B cell (primary cell): Measurements from ENCODE around the gene NODAL.

Experiments used
- EZH2 ChIP-seq: IDR thresholded peaks from 2 replicates; pipeline ENCODE4 v1.6.1; 2012; ENCODE audit warnings: borderline replicate concordance, low read depth, mild to moderate bottlenecking, moderate library complexity, low read length; ENCODE audit not compliant: insufficient read depth, poor library complexity, severe bottlenecking
- TF ChIP-seq, protein P1 (sequence below): fragments of 200-600 bp; IDR thresholded peaks from one replicate; pipeline ENCODE4 v1.8.0; 2022; ENCODE audit warnings: antibody characterized with exemption, mild to moderate bottlenecking

DNA sequence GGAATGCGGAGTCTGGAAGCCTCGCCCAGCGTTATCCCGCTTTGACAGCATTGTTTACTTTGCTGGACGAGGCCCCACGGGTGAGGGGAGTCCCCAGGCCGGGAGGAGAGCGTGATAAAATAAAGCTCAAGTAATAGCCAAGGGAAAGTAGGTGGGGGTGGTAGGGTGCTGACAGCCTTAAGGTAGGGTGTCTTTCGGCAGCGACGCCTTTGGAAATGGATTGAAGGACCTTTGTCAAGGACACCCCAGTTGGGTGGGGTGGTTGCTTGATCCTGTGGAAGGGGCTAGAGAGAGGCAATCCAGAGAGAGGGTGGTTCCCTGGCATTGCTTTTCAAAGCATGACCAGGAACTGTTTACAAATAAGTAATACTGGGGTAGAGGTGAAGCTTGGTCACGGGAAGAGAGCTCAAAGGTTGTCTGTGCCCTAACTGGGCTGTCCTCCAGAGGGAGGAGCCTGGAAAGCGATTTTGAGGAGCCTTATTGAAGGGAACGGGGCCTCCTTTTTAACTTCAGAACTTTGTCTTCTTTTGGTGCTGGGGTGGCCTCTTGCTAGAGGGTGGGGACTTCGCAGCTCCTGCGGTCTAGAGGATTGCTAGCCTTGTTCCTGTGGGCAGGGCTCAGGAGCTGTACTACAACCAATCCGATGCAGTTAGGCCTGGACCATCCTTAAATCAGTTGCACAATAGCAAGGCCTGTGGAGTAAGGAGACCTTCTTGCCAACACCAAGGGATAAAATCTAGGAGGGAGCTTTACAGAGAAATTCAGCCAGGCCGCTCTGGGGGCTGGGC lies 36.2 kb downstream of the NODAL start:
- TF ChIP-seq, protein P1, sequence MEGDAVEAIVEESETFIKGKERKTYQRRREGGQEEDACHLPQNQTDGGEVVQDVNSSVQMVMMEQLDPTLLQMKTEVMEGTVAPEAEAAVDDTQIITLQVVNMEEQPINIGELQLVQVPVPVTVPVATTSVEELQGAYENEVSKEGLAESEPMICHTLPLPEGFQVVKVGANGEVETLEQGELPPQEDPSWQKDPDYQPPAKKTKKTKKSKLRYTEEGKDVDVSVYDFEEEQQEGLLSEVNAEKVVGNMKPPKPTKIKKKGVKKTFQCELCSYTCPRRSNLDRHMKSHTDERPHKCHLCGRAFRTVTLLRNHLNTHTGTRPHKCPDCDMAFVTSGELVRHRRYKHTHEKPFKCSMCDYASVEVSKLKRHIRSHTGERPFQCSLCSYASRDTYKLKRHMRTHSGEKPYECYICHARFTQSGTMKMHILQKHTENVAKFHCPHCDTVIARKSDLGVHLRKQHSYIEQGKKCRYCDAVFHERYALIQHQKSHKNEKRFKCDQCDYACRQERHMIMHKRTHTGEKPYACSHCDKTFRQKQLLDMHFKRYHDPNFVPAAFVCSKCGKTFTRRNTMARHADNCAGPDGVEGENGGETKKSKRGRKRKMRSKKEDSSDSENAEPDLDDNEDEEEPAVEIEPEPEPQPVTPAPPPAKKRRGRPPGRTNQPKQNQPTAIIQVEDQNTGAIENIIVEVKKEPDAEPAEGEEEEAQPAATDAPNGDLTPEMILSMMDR: no peak
- no peak for TF ChIP-seq EZH2
